Testis (tissue), 2 donors: ENCODE results near the gene WWP2.

Source experiments
- POLR2A ChIP-seq: fragments of 450-650 bp; IDR thresholded peaks from one replicate; pipeline ENCODE4 v1.6.1; 2017; ENCODE audit warnings: antibody characterized with exemption, mild to moderate bottlenecking, moderate library complexity
- TF ChIP-seq, protein P1 (sequence below), 3 experiments: fragments of 450-650 bp in 2 of 3; fragments of 200-600 bp in 1 of 3; sonication (generic) in 1 of 3; IDR thresholded peaks; one replicate each; pipeline ENCODE4 v1.5.1; 2016 to 2019; ENCODE audit warnings: antibody characterized with exemption in 3 of 3, mild to moderate bottlenecking in 2 of 3, moderate library complexity in 1 of 3

DNA sequence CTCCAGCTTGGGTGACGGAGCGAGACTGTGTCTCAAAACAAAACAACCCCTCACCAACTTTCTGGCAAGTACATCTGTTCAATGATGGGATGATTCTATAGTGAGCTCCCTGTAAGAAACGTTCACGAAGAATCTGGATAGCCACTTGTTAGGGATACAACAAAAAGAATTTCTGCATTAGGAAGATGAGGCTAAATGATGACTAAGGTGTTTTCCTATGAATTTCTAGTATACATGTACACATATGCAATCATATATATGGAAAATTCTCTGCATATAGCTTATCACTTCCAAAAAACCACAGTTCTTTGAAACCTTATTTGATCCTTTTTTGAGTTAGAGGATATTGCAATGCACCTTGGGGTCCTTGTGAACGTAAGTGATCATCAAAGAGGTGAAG lies 124.6 kb downstream of the WWP2 start:
- TF ChIP-seq, protein P1, sequence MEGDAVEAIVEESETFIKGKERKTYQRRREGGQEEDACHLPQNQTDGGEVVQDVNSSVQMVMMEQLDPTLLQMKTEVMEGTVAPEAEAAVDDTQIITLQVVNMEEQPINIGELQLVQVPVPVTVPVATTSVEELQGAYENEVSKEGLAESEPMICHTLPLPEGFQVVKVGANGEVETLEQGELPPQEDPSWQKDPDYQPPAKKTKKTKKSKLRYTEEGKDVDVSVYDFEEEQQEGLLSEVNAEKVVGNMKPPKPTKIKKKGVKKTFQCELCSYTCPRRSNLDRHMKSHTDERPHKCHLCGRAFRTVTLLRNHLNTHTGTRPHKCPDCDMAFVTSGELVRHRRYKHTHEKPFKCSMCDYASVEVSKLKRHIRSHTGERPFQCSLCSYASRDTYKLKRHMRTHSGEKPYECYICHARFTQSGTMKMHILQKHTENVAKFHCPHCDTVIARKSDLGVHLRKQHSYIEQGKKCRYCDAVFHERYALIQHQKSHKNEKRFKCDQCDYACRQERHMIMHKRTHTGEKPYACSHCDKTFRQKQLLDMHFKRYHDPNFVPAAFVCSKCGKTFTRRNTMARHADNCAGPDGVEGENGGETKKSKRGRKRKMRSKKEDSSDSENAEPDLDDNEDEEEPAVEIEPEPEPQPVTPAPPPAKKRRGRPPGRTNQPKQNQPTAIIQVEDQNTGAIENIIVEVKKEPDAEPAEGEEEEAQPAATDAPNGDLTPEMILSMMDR (IDR thresholded peaks at IDR 0.05): no peak
- no peak for TF ChIP-seq POLR2A
